IMR-90 (cell line): ENCODE results near the gene LDB2. TPM values are rescaled to one million over a fixed set of nuclear protein-coding genes. Genes with fewer than 3 reads are reported as not detected.

Source experiments
- ATAC-seq: fragments of 200-7000 bp; cut with Tn5 transposase; 2 replicates; pipeline ENCODE4 v1.9.1; 2020; ENCODE audit warnings: low read depth, mild to moderate bottlenecking, moderate library complexity
- BruUV-seq: library from RNA; stranded (reverse); fragments of 400-500 nt; replicated peaks from 2 replicates; lab custom pipeline; 2021; lab: Mats Ljungman, UMichigan
- CTCF ChIA-PET: fragments of 300-600 bp; formaldehyde crosslinking; extraction: SDS; loops from one replicate; lab custom pipeline; 2021; ENCODE audit warnings: antibody characterized with exemption; lab: Yijun Ruan, JAX
- POLR2A ChIA-PET: fragments of 300-600 bp; sonication (Branson Sonifier 250); formaldehyde crosslinking; loops from one replicate; lab custom pipeline; 2022; ENCODE audit warnings: antibody characterized with exemption; ENCODE audit not compliant: unreplicated experiment; lab: Charles Lee
- DNase-seq: peaks from one replicate; pipeline ENCODE4 v3.0.0; 2013
- H2AFZ ChIP-seq: replicated peaks from 2 replicates; pipeline ENCODE3; 2013; ENCODE audit warnings: low read length, mild to moderate bottlenecking; ENCODE audit not compliant: poor library complexity
- H2AK5ac ChIP-seq: 2 replicates; pipeline ENCODE4 v1.6.1; 2013; ENCODE audit warnings: low read depth, low read length, inconsistent platforms
- H2AK9ac ChIP-seq: replicated peaks from 2 replicates; pipeline ENCODE3; 2013; ENCODE audit warnings: mild to moderate bottlenecking, low read depth, low read length, moderate library complexity; ENCODE audit not compliant: poor library complexity
- H2BK120ac ChIP-seq: 2 replicates; pipeline ENCODE4 v1.6.1; 2013; ENCODE audit warnings: low read depth, low read length, inconsistent platforms
- H2BK15ac ChIP-seq: 3 replicates; pipeline ENCODE4 v1.6.1; 2013; ENCODE audit warnings: low read depth, low read length, inconsistent platforms
- H2BK20ac ChIP-seq: 2 replicates; pipeline ENCODE4 v1.6.1; 2013; ENCODE audit warnings: low read depth, mild to moderate bottlenecking, inconsistent platforms, low read length, moderate library complexity
- H2BK5ac ChIP-seq: 2 replicates; pipeline ENCODE4 v1.6.1; 2013; ENCODE audit warnings: mild to moderate bottlenecking, low read depth, low read length, inconsistent platforms; ENCODE audit not compliant: poor library complexity, severe bottlenecking
- H3K14ac ChIP-seq: replicated peaks from 2 replicates; pipeline ENCODE4 v1.6.1; 2013; ENCODE audit warnings: low read depth, low read length, inconsistent platforms
- H3K18ac ChIP-seq: 2 replicates; pipeline ENCODE4 v1.6.1; 2013; ENCODE audit warnings: low read depth, low read length, control low read depth
- H3K23ac ChIP-seq: 2 replicates; pipeline ENCODE4 v1.6.1; 2013; ENCODE audit warnings: low read depth, low read length, inconsistent platforms
- H3K27ac ChIP-seq: 2 replicates; pipeline ENCODE4 v1.5.1; 2013; ENCODE audit warnings: mild to moderate bottlenecking, control low read depth, low read length; ENCODE audit not compliant: insufficient read depth
- H3K27me3 ChIP-seq: 2 replicates; pipeline ENCODE4 v1.6.1; 2013; ENCODE audit warnings: low read length; ENCODE audit not compliant: control insufficient read depth, insufficient read depth
- H3K36me3 ChIP-seq: 2 replicates; pipeline ENCODE4 v1.6.1; 2013; ENCODE audit warnings: low read length, mixed read lengths; ENCODE audit not compliant: control insufficient read depth, insufficient read depth
- H3K4ac ChIP-seq: 2 replicates; pipeline ENCODE4 v1.6.1; 2013; ENCODE audit warnings: low read depth, low read length, inconsistent platforms
- H3K4me1 ChIP-seq: 2 replicates; pipeline ENCODE4 v1.6.1; 2013; ENCODE audit warnings: low read length, mixed read lengths; ENCODE audit not compliant: control insufficient read depth, insufficient read depth
- H3K4me2 ChIP-seq: 2 replicates; pipeline ENCODE4 v1.6.1; 2013; ENCODE audit warnings: low read depth, mild to moderate bottlenecking, control low read depth, low read length, moderate library complexity
- H3K4me3 ChIP-seq: 2 replicates; pipeline ENCODE4 v1.5.1; 2013; ENCODE audit warnings: low read depth, mild to moderate bottlenecking, control low read depth, low read length, moderate library complexity; ENCODE audit not compliant: insufficient read depth
- H3K56ac ChIP-seq: 2 replicates; pipeline ENCODE4 v1.6.1; 2013; ENCODE audit warnings: low read length, inconsistent platforms; ENCODE audit not compliant: insufficient read depth; ENCODE audit errors: extremely low read depth
- H3K79me1 ChIP-seq, 2 experiments: 2 replicates each; pipeline ENCODE4 v1.6.1; 2013; ENCODE audit warnings: low read length in 2 of 2, inconsistent platforms in 1 of 2, low read depth in 1 of 2
- H3K9ac ChIP-seq: 2 replicates; pipeline ENCODE4 v1.6.1; 2013; ENCODE audit warnings: low read depth, low read length, control low read depth
- H3K9me1 ChIP-seq: 2 replicates; pipeline ENCODE4 v1.6.1; 2013; ENCODE audit warnings: low read length, inconsistent platforms; ENCODE audit not compliant: insufficient read depth
- H3K9me3 ChIP-seq: 2 replicates; pipeline ENCODE4 v1.6.1; 2013; ENCODE audit warnings: low read length; ENCODE audit not compliant: control insufficient read depth, insufficient read depth
- H4K20me1 ChIP-seq: 2 replicates; pipeline ENCODE4 v1.6.1; 2013; ENCODE audit warnings: low read length, inconsistent platforms; ENCODE audit not compliant: insufficient read depth
- H4K5ac ChIP-seq: 2 replicates; pipeline ENCODE4 v1.6.1; 2013; ENCODE audit warnings: mild to moderate bottlenecking, low read depth, low read length, control low read depth
- H4K8ac ChIP-seq, 2 experiments: 2 replicates each; pipeline ENCODE4 v1.6.1; 2013; ENCODE audit warnings: low read depth in 2 of 2, low read length in 2 of 2, control low read depth in 1 of 2, inconsistent platforms in 1 of 2
- H4K91ac ChIP-seq: 2 replicates; pipeline ENCODE4 v1.6.1; 2013; ENCODE audit warnings: low read depth, low read length, inconsistent platforms; ENCODE audit not compliant: insufficient read depth
- BHLHE40 ChIP-seq: fragments of 150-350 bp; IDR thresholded peaks from 2 replicates; pipeline ENCODE4 v1.6.1; 2016; ENCODE audit warnings: mild to moderate bottlenecking, low read depth, low read length
- CHD1 ChIP-seq: IDR thresholded peaks from 2 replicates; pipeline ENCODE4 v1.6.1; 2012; ENCODE audit warnings: low read depth, low read length, improper control_type of control experiment
- CTCF ChIP-seq: conservative IDR thresholded peaks from 2 replicates; pipeline ENCODE4 v1.5.1; 2012; ENCODE audit warnings: mild to moderate bottlenecking, low read depth, low read length, improper control_type of control experiment
- FOS ChIP-seq: fragments of 150-350 bp; IDR thresholded peaks from 2 replicates; pipeline ENCODE4 v1.6.1; 2016; ENCODE audit warnings: low read depth, low read length
- MAFK ChIP-seq: IDR thresholded peaks from 2 replicates; pipeline ENCODE4 v1.6.1; 2012; ENCODE audit warnings: low read depth, low read length, improper control_type of control experiment
- MAZ ChIP-seq: IDR thresholded peaks from 2 replicates; pipeline ENCODE4 v1.6.1; 2012; ENCODE audit warnings: low read depth, mild to moderate bottlenecking, low read length, improper control_type of control experiment, moderate library complexity, borderline replicate concordance
- MXI1 ChIP-seq: IDR thresholded peaks from 2 replicates; pipeline ENCODE4 v1.6.1; 2012; ENCODE audit warnings: low read depth, mild to moderate bottlenecking, low read length, moderate library complexity, borderline replicate concordance
- NFE2L2 ChIP-seq: fragments of 150-350 bp; IDR thresholded peaks from 2 replicates; pipeline ENCODE4 v1.6.1; 2016; ENCODE audit warnings: low read depth, mild to moderate bottlenecking, low read length
- POLR2A ChIP-seq: IDR thresholded peaks from 2 replicates; pipeline ENCODE4 v1.6.1; 2012; ENCODE audit warnings: mild to moderate bottlenecking, low read depth, low read length
- RAD21 ChIP-seq: IDR thresholded peaks from 2 replicates; pipeline ENCODE4 v1.6.1; 2012; ENCODE audit warnings: low read length, improper control_type of control experiment
- RCOR1 ChIP-seq: IDR thresholded peaks from 2 replicates; pipeline ENCODE4 v1.6.1; 2012; ENCODE audit warnings: mild to moderate bottlenecking, low read length, improper control_type of control experiment; ENCODE audit not compliant: insufficient replicate concordance
- RFX5 ChIP-seq: IDR thresholded peaks from 2 replicates; pipeline ENCODE4 v1.8.0; 2012; ENCODE audit warnings: low read depth, mild to moderate bottlenecking, low read length, moderate library complexity
- SMC3 ChIP-seq: fragments of 150-350 bp; IDR thresholded peaks from 2 replicates; pipeline ENCODE4 v1.6.1; 2016; ENCODE audit warnings: low read depth, mild to moderate bottlenecking, antibody characterized with exemption, low read length, moderate library complexity
- USF2 ChIP-seq: fragments of 150-350 bp; IDR thresholded peaks from 2 replicates; pipeline ENCODE4 v1.6.1; 2017; ENCODE audit warnings: mild to moderate bottlenecking, antibody characterized with exemption, low read length, low read depth
- WGBS, 2 experiments: methylation state at CpG; one replicate each; pipeline versions ENCODE4 v1.1.5 to v1.1.7; 2013; ENCODE audit warnings: missing lambda C conversion rate in 2 of 2; ENCODE audit not compliant: insufficient read length in 1 of 2; ENCODE audit errors: extremely low coverage in 2 of 2; 5-methylcytosine and 5-hydroxymethylcytosine counted together
- dilution Hi-C: fragments of 300-500 bp; cut with HindIII; formaldehyde crosslinking; loops from one replicate; pipeline ENCODE4 v1.14.3; 2018; ENCODE audit warnings: low sequenced_read_pairs; ENCODE audit not compliant: unreplicated experiment
- in situ Hi-C: fragments of 300-500 bp; cut with MboI; formaldehyde crosslinking; loops from 3 replicates; pipeline ENCODE4 v1.14.3; 2019; ENCODE audit warnings: low sequenced_read_pairs, inconsistent platforms, mixed read lengths
- intact Hi-C: fragments of 100-400 bp; cut with micrococcal nuclease; formaldehyde crosslinking; loops from 2 replicates; pipeline ENCODE4 v1.10.0; 2022
- polyA plus RNA-seq, 3 experiments: library from polyadenylated mRNA; depleted of rRNA; stranded (reverse); fragments of >200 nt; gene quantifications; 2 replicates each; pipeline ENCODE4 v1.2.3, GENCODE V29; 2012; ENCODE audit warnings: low replicate concordance in 1 of 3
- total RNA-seq: library from RNA; depleted of rRNA; stranded (reverse); fragments of >200 nt; gene quantifications from 2 replicates; pipeline ENCODE4 v1.2.3, GENCODE V29; 2012

Gene LDB2
- total and polyA plus RNA-seq, 2 of the 4 experiments (the other 2 are of a cell fraction) = 67.9 to 116 TPM

- TF ChIP-seq RFX5 (no peak), MAZ (no peak), MXI1 (no peak), NFE2L2 (no peak), CHD1 (no peak)
Measured at GRCh38 chr4:16717266-16717970, 181.0 kb downstream of the LDB2 start (continued).

- H3K4me3 ChIP-seq = no peak overlapping the region
- no peak overlapping the region for H2BK20ac ChIP-seq
- H4K91ac ChIP-seq = no peak overlapping the region
- no peak; the same call in 1 of the 2 replicates for ATAC-seq
- H3K4ac ChIP-seq = no peak overlapping the region
- peak overlapping the region; percentile 64; the same call in 1 of the 2 replicates for H3K18ac ChIP-seq
- no peak overlapping the region for H3K9ac ChIP-seq
- no TSS peak for BruUV-seq
- no peak overlapping the region for H4K8ac ChIP-seq
- WGBS, 2 experiments = no CpG with 5 or more reads among the region's 2 CpGs
- DNase-seq = no peak
- no peaks in the 10 kb centered on the region for H3K27me3 ChIP-seq
- no peaks in the 10 kb centered on the region for H3K9me3 ChIP-seq
- no peak overlapping the region for H3K23ac ChIP-seq
- ChIA-PET POLR2A (no interaction called here), CTCF (no interaction called here)
- no peak overlapping the region for H2BK15ac ChIP-seq
- no peaks in the 10 kb centered on the region for H4K20me1 ChIP-seq
- no peak overlapping the region for H2AFZ ChIP-seq
- 0 out of 2 replicates have a peak, but pooled peaks cover 1% of the 10 kb centered on the region for H3K36me3 ChIP-seq
- dilution Hi-C loops = no loop called here
- H2AK5ac ChIP-seq = no peak overlapping the region
- H3K14ac ChIP-seq = no peak overlapping the region
- H3K9me1 ChIP-seq = no peaks in the 10 kb centered on the region
- H3K27ac ChIP-seq = no peak overlapping the region
- no peak overlapping the region for H3K56ac ChIP-seq
- H2AK9ac ChIP-seq = no peak overlapping the region
- H4K5ac ChIP-seq = peak overlapping the region; percentile 42; the same call in 1 of the 2 replicates
- H2BK120ac ChIP-seq = no peak overlapping the region
- 0 out of 4 replicates have a peak, but pooled peaks cover 0 to 4% of the 10 kb centered on the region in 2 experiments for H3K79me1 ChIP-seq
- peaks cover 5% of the 10 kb centered on the region for H3K4me1 ChIP-seq
- no peak overlapping the region for H2BK5ac ChIP-seq
- intact Hi-C loops = no loop called here
- H3K4me2 ChIP-seq = peak overlapping the region; percentile 46; the same call in 1 of the 2 replicates
- in situ Hi-C loops = no loop called here
- TF ChIP-seq MAFK (no peak), USF2 (no peak), CTCF (no peak), MXI1 (no peak), CHD1 (no peak), MAZ (no peak), POLR2A (no peak), SMC3 (no peak), BHLHE40 (no peak), RCOR1 (no peak), RAD21 (no peak), NFE2L2 (no peak), RFX5 (no peak), FOS (no peak)
Measured at GRCh38 chr4:16715482-16715881, 183.0 kb downstream of the LDB2 start.
